Choroid plexus epithelial cell (primary cell): ENCODE results near the gene LGI4.

Experiments
- DNase-seq: peaks from one replicate; pipeline ENCODE4 v3.0.0-alpha.2; 2010; ENCODE audit warnings: low read depth
- H3K4me3 ChIP-seq: 2 replicates; pipeline ENCODE4 v1.5.1; 2011; ENCODE audit warnings: low read depth, mild to moderate bottlenecking, control low read depth, low read length, moderate library complexity
- CTCF ChIP-seq: conservative IDR thresholded peaks from 2 replicates; pipeline ENCODE4 v1.5.1; 2011; ENCODE audit warnings: low read depth, mild to moderate bottlenecking, control low read depth, inconsistent platforms, low read length, moderate library complexity

Gene LGI4

GRCh38 chr19:35100588-35101533, 34.0 kb downstream of the LGI4 start:
- H3K4me3 ChIP-seq: no peak overlapping the region
- TF ChIP-seq CTCF: no peak
- no peak for DNase-seq

- H3K4me3 ChIP-seq: no peak overlapping the region
- no peak for TF ChIP-seq CTCF
- DNase-seq: no peak
Measured at GRCh38 chr19:35099897-35100275, 35.0 kb downstream of the LGI4 start.

- H3K4me3 ChIP-seq: no peak overlapping the region
- DNase-seq: no peak
- no peak for TF ChIP-seq CTCF
Measured at GRCh38 chr19:35099155-35099896, 35.5 kb downstream of the LGI4 start.

GRCh38 chr19:35098413-35099049, 36.3 kb downstream of the LGI4 start:
- no peak overlapping the region for H3K4me3 ChIP-seq
- no peak for TF ChIP-seq CTCF
- no peak for DNase-seq

- no peak for DNase-seq
- TF ChIP-seq CTCF: no peak
- no peak overlapping the region for H3K4me3 ChIP-seq
Measured at GRCh38 chr19:35095667-35096368, 39.0 kb downstream of the LGI4 start.

GRCh38 chr19:35094656-35095055, 40.2 kb downstream of the LGI4 start:
- DNase-seq: no peak
- no peak overlapping the region for H3K4me3 ChIP-seq
- no peak for TF ChIP-seq CTCF
